H1 (cell line): ENCODE data around the gene RCBTB2. TPM values are rescaled to one million over a fixed set of nuclear protein-coding genes. Genes with fewer than 3 reads are reported as not detected.

Experiments
- CREB1 ChIP-seq: IDR thresholded peaks from 2 replicates; pipeline ENCODE4 v1.6.1; 2012; ENCODE audit warnings: inconsistent platforms
- FOSL1 ChIP-seq: IDR thresholded peaks from 2 replicates; pipeline ENCODE4 v1.6.1; 2011; ENCODE audit warnings: mild to moderate bottlenecking, low read depth, low read length, moderate library complexity; ENCODE audit not compliant: insufficient read depth
- HDAC2 ChIP-seq, 2 experiments: fragments of 300-600 bp in 1 of 2; sonication (generic) in 1 of 2; IDR thresholded peaks; 2 replicates each; pipeline ENCODE4 v1.6.1; 2011 to 2012; ENCODE audit warnings: low read depth in 2 of 2, low read length in 2 of 2, mild to moderate bottlenecking in 2 of 2, moderate library complexity in 2 of 2, borderline replicate concordance in 1 of 2, inconsistent platforms in 1 of 2
- KDM4A ChIP-seq: IDR thresholded peaks from one replicate; pipeline ENCODE4 v1.7.1; 2012; ENCODE audit warnings: low read depth, mild to moderate bottlenecking, moderate library complexity, low read length, inconsistent platforms; ENCODE audit not compliant: severe bottlenecking
- RXRA ChIP-seq: IDR thresholded peaks from 2 replicates; pipeline ENCODE4 v1.6.1; 2011; ENCODE audit warnings: low read depth, mild to moderate bottlenecking, low read length, moderate library complexity; ENCODE audit not compliant: insufficient read depth
- TEAD4 ChIP-seq: IDR thresholded peaks from 2 replicates; pipeline ENCODE4 v1.6.1; 2012; ENCODE audit warnings: low read depth, low read length, inconsistent platforms, mixed read lengths
- polyA plus RNA-seq, 7 experiments: library from polyadenylated mRNA; depleted of rRNA in 3 of 7; stranded (reverse) in 5 of 7; unstranded in 2 of 7; fragments of >200 nt in 5 of 7; fragments of 200-250 nt in 2 of 7; gene quantifications; 1 replicate in 5 of 7; 2 replicates in 1 of 7; 4 replicates in 1 of 7; pipeline versions ENCODE4 v1.2.1 to v1.2.3, GENCODE V29; 2011 to 2013; ENCODE audit warnings: missing spikeins in 2 of 7, mixed read lengths in 2 of 7
- total RNA-seq: library from RNA; stranded (reverse); fragmentation: NEBNext Ultra II Directional; extraction: Animal tissue kit (Norgen Biotek cat#: 25700); gene quantifications from 2 replicates; pipeline ENCODE4 v1.2.1, GENCODE V29; 2021
- TF ChIP-seq, protein P1 (sequence below): IDR thresholded peaks from 2 replicates; pipeline ENCODE4 v1.6.1; 2012; ENCODE audit warnings: low read length, inconsistent platforms

RCBTB2 gene
- total and polyA plus RNA-seq, 2 of the 8 experiments (the other 6 are each of a cell fraction or from before 2014, with no cell fraction given) = 5.2 to 8.4 TPM

DNA sequence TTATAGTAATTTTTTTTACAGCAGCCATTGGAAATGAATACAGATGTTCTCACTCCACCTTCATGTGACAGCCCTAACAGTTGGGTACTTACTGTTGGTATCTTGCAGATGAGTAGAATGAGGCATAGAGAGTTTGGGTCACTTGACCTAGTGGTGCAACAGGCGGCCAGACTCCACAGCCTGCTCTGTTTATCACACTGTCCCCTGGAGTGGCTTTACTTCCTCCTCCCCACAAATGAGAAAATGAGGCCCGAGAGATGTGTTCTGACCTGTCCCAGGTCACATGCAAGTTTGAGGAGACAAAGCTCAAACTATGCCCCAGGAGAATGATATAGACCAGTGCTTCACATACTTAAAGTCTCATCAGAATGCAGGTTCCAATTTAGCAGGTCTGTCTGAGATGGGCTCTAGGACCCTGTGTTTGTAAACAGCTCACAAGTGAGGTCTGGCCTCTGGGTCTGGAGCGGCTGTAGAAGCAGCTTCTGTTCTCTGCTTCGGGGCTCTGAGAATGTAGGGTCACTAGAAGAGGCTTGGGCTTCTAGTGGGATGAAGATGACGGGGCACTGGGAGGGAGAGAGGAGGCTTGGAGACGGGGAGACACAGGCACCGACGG lies 37.4 kb upstream of the RCBTB2 start (continued):
- TF ChIP-seq HDAC2 (IDR thresholded peaks at IDR 0.05; ENCODE audit: borderline replicate concordance in 1 of 2, low read depth in 2 of 2, low read length in 2 of 2) (no peak), CREB1 (no peak), FOSL1 (no peak), RXRA (no peak), TEAD4 (no peak), KDM4A (no peak)
- TF ChIP-seq, protein P1, sequence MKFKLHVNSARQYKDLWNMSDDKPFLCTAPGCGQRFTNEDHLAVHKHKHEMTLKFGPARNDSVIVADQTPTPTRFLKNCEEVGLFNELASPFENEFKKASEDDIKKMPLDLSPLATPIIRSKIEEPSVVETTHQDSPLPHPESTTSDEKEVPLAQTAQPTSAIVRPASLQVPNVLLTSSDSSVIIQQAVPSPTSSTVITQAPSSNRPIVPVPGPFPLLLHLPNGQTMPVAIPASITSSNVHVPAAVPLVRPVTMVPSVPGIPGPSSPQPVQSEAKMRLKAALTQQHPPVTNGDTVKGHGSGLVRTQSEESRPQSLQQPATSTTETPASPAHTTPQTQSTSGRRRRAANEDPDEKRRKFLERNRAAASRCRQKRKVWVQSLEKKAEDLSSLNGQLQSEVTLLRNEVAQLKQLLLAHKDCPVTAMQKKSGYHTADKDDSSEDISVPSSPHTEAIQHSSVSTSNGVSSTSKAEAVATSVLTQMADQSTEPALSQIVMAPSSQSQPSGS = no peak
- TF ChIP-seq, all 59 proteins: peak for 0
